B cell (primary cell): ENCODE results near the gene RAB11FIP3. TPM values are rescaled to one million over a fixed set of nuclear protein-coding genes. Genes with fewer than 3 reads are reported as not detected.

Experiments used
- ATAC-seq: fragments of 200-7000 bp; cut with Tn5 transposase; one replicate; pipeline ENCODE4 v1.10.0; 2021; ENCODE audit warnings: low read depth, mild to moderate bottlenecking, moderate number of reproducible peaks, moderate library complexity
- CTCF ChIA-PET: fragments of 350-600 bp; sonication (Branson Sonifier 250); formaldehyde crosslinking; loops from one replicate; lab custom pipeline; 2021; ENCODE audit warnings: antibody characterized with exemption, inconsistent platforms; lab: Charles Lee
- POLR2A ChIA-PET: fragments of 350-600 bp; sonication (Branson Sonifier 250); formaldehyde crosslinking; loops from one replicate; lab custom pipeline; 2021; ENCODE audit warnings: antibody characterized with exemption; lab: Charles Lee
- DNase-seq: peaks from one replicate; pipeline ENCODE4 v3.0.0; 2013
- H2AFZ ChIP-seq: 2 replicates; pipeline ENCODE4 v1.6.1; 2012; ENCODE audit warnings: mild to moderate bottlenecking, low read depth, low read length; ENCODE audit not compliant: insufficient read depth, poor library complexity, severe bottlenecking
- H3K27ac ChIP-seq, 2 donors: 1 replicate in 1 of 2; 2 replicates in 1 of 2; pipeline ENCODE4 v1.5.1; 2012 to 2013; ENCODE audit warnings: low read length in 2 of 2, mild to moderate bottlenecking in 2 of 2, moderate library complexity in 1 of 2
- H3K27me3 ChIP-seq, 4 experiments: fragments of 200-600 bp in 1 of 4; sonication (generic) in 1 of 4; replicated peaks in 1 of 4; 1 replicate in 2 of 4; 2 replicates in 2 of 4; pipeline versions ENCODE4 v1.6.1 to v1.7.0; 2013 to 2016; ENCODE audit warnings: low read length in 3 of 4, mild to moderate bottlenecking in 2 of 4, mixed read lengths in 1 of 4, moderate library complexity in 1 of 4; ENCODE audit not compliant: insufficient read depth in 4 of 4, control insufficient read depth in 3 of 4; ENCODE audit errors: control extremely low read depth in 1 of 4
- H3K36me3 ChIP-seq, 2 experiments: replicated peaks in 1 of 2; 1 replicate in 1 of 2; 2 replicates in 1 of 2; pipeline versions ENCODE4 v1.6.1 to v1.7.1; 2013; ENCODE audit warnings: low read length in 1 of 2; ENCODE audit not compliant: insufficient read depth in 2 of 2, control insufficient read depth in 1 of 2; ENCODE audit errors: control extremely low read depth in 1 of 2, extremely low read depth in 1 of 2
- H3K4me1 ChIP-seq, 2 donors: fragments of 200-600 bp in 1 of 2; sonication (generic) in 1 of 2; 1 replicate in 1 of 2; 2 replicates in 1 of 2; pipeline versions ENCODE4 v1.5.1 to v1.6.1; 2013 to 2017; ENCODE audit warnings: low read length in 2 of 2; ENCODE audit not compliant: control insufficient read depth in 2 of 2, insufficient read depth in 2 of 2
- H3K4me2 ChIP-seq: replicated peaks from 2 replicates; pipeline ENCODE3; 2012; ENCODE audit warnings: mild to moderate bottlenecking, low read depth, low read length; ENCODE audit not compliant: poor library complexity, severe bottlenecking
- H3K4me3 ChIP-seq, 5 experiments: fragments of 200-600 bp in 1 of 5; sonication (generic) in 1 of 5; 1 replicate in 3 of 5; 2 replicates in 2 of 5; pipeline versions ENCODE4 v1.5.1 to v1.7.0; 2011 to 2016; ENCODE audit warnings: low read length in 4 of 5, mild to moderate bottlenecking in 4 of 5, low read depth in 2 of 5, control low read depth in 1 of 5, moderate library complexity in 1 of 5; ENCODE audit not compliant: insufficient read depth in 1 of 5; ENCODE audit errors: control extremely low read depth in 1 of 5, extremely low read depth in 1 of 5
- H3K79me2 ChIP-seq: fragments of 200-600 bp; sonication (generic); one replicate; pipeline ENCODE4 v1.6.0; 2016; ENCODE audit warnings: low read length; ENCODE audit not compliant: control insufficient read depth, insufficient read depth
- H3K9ac ChIP-seq: fragments of 200-600 bp; sonication (generic); 2 replicates; pipeline ENCODE4 v1.6.1; 2017; ENCODE audit warnings: mild to moderate bottlenecking, low read length, moderate library complexity
- H3K9me3 ChIP-seq, 3 donors: one replicate each; pipeline versions ENCODE4 v1.6.1 to v1.7.1; 2013; ENCODE audit warnings: low read length in 2 of 3; ENCODE audit not compliant: control insufficient read depth in 2 of 3, insufficient read depth in 1 of 3; ENCODE audit errors: control extremely low read depth in 1 of 3
- H4K20me1 ChIP-seq: 2 replicates; pipeline ENCODE4 v1.6.0; 2012; ENCODE audit warnings: mild to moderate bottlenecking, low read length; ENCODE audit not compliant: insufficient read depth, control insufficient read depth, poor library complexity, severe bottlenecking
- H3K27ac Mint-ChIP-seq: one replicate; pipeline ENCODE4 v1.8.0; 2021; ENCODE audit warnings: mixed read lengths
- H3K27me3 Mint-ChIP-seq: one replicate; pipeline ENCODE4 v1.8.0; 2021; ENCODE audit warnings: mixed read lengths
- H3K4me1 Mint-ChIP-seq: one replicate; pipeline ENCODE4 v1.8.0; 2021; ENCODE audit warnings: mixed read lengths
- H3K4me3 Mint-ChIP-seq: one replicate; pipeline ENCODE4 v1.8.0; 2021; ENCODE audit warnings: mixed read lengths
- H3K9me3 Mint-ChIP-seq: one replicate; pipeline ENCODE4 v1.8.0; 2022; ENCODE audit warnings: mixed read lengths; ENCODE audit not compliant: insufficient read depth
- EZH2 ChIP-seq: IDR thresholded peaks from 2 replicates; pipeline ENCODE4 v1.6.1; 2012; ENCODE audit warnings: borderline replicate concordance, low read depth, mild to moderate bottlenecking, moderate library complexity, low read length; ENCODE audit not compliant: insufficient read depth, poor library complexity, severe bottlenecking
- WGBS: methylation state at CpG from one replicate; pipeline ENCODE4 v1.1.5; 2013; ENCODE audit warnings: missing lambda C conversion rate; ENCODE audit not compliant: insufficient coverage; 5-methylcytosine and 5-hydroxymethylcytosine counted together
- intact Hi-C: fragments of 100-400 bp; cut with micrococcal nuclease; formaldehyde crosslinking; loops from one replicate; pipeline ENCODE4 v1.10.0; 2022
- polyA plus RNA-seq: library from polyadenylated mRNA; depleted of rRNA; stranded (reverse); fragments of >200 nt; gene quantifications from 2 replicates; pipeline ENCODE4 v1.2.3, GENCODE V29; 2012
- total RNA-seq, 2 donors: library from RNA; stranded (reverse); fragments of 120-200 nt in 1 of 2; gene quantifications; 1 replicate in 1 of 2; 2 replicates in 1 of 2; pipeline versions ENCODE4 v1.2.3 to v1.2.4, GENCODE V29; 2013 to 2022
- TF ChIP-seq, protein P1 (sequence below): fragments of 200-600 bp; IDR thresholded peaks from one replicate; pipeline ENCODE4 v1.8.0; 2022; ENCODE audit warnings: antibody characterized with exemption, mild to moderate bottlenecking

The RAB11FIP3 gene
- total and polyA plus RNA-seq, 2 donors (not counting 1 experiment from before 2014, with no cell fraction given): 24.3 to 57.2 TPM

GRCh38 chr16:560701-561412, 135.4 kb downstream of the RAB11FIP3 start:
- POLR2A ChIA-PET: no interaction called here

GRCh38 chr16:561413-561794, 136.0 kb downstream of the RAB11FIP3 start:
- Histone ChIP-seq H3K27ac (no peak overlapping the region), H3K4me1 (peaks cover 10 to 11% of the 10 kb centered on the region in 2 donors), H3K4me2 (no peak overlapping the region), H3K4me3 (no peak overlapping the region), H3K9me3 (peaks cover 0 to 7% (median 0%) of the 10 kb centered on the region in 3 donors), H3K27me3 (peaks cover 0 to 34% (median 10%) of the 10 kb centered on the region in 4 experiments), H3K9ac (no peak overlapping the region), H2AFZ (no peak overlapping the region), H4K20me1 (no peaks in the 10 kb centered on the region), H3K79me2 (peaks cover 2% of the 10 kb centered on the region), H3K36me3 (no peaks in the 10 kb centered on the region)
- H3K9me3 Mint-ChIP-seq: no peaks in the 10 kb centered on the region
- H3K4me1 Mint-ChIP-seq: peaks cover 4% of the 10 kb centered on the region
- 82% methylated on average over 13 of the region's 15 CpGs for WGBS
- no peak overlapping the region for H3K27ac Mint-ChIP-seq
- ChIA-PET POLR2A (no interaction called here), CTCF (no interaction called here)
- H3K4me3 Mint-ChIP-seq: no peak overlapping the region
- H3K27me3 Mint-ChIP-seq: peaks cover 10% of the 10 kb centered on the region
- no peak for TF ChIP-seq EZH2
- TF ChIP-seq, protein P1, sequence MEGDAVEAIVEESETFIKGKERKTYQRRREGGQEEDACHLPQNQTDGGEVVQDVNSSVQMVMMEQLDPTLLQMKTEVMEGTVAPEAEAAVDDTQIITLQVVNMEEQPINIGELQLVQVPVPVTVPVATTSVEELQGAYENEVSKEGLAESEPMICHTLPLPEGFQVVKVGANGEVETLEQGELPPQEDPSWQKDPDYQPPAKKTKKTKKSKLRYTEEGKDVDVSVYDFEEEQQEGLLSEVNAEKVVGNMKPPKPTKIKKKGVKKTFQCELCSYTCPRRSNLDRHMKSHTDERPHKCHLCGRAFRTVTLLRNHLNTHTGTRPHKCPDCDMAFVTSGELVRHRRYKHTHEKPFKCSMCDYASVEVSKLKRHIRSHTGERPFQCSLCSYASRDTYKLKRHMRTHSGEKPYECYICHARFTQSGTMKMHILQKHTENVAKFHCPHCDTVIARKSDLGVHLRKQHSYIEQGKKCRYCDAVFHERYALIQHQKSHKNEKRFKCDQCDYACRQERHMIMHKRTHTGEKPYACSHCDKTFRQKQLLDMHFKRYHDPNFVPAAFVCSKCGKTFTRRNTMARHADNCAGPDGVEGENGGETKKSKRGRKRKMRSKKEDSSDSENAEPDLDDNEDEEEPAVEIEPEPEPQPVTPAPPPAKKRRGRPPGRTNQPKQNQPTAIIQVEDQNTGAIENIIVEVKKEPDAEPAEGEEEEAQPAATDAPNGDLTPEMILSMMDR: no peak
- ATAC-seq (no peak), DNase-seq (no peak)
- intact Hi-C loops: no loop called here

More at GRCh38 chr16:560701-561412, 135.4 kb downstream of the RAB11FIP3 start:
- Histone ChIP-seq H3K9ac (no peak overlapping the region), H3K4me1 (peaks cover 5 to 6% of the 10 kb centered on the region in 2 donors), H3K4me2 (peak overlapping the region; percentile 57), H3K27ac (no peak overlapping the region), H2AFZ (no peak overlapping the region), H3K79me2 (no peaks in the 10 kb centered on the region), H3K36me3 (no peaks in the 10 kb centered on the region), H3K27me3 (peaks cover 0 to 34% (median 10%) of the 10 kb centered on the region in 4 experiments), H4K20me1 (no peaks in the 10 kb centered on the region), H3K4me3 (no peak overlapping the region), H3K9me3 (peaks cover 0 to 7% (median 0%) of the 10 kb centered on the region in 3 donors)
- Mint-ChIP-seq H3K9me3 (no peaks in the 10 kb centered on the region), H3K27me3 (peaks cover 10% of the 10 kb centered on the region), H3K4me3 (no peak overlapping the region), H3K27ac (no peak overlapping the region), H3K4me1 (peaks cover 2% of the 10 kb centered on the region)
- no peak for DNase-seq
- CTCF ChIA-PET: no interaction called here
- WGBS: 34% methylated on average over 44 of the region's 54 CpGs
- ATAC-seq: no peak
- TF ChIP-seq, protein P1: no peak
- TF ChIP-seq EZH2: no peak
- intact Hi-C loops: no loop called here
